Naive thymus-derived CD4-positive, alpha-beta T cell (primary cell): ENCODE data around the gene TAF1B. TPM values are rescaled to one million over a fixed set of nuclear protein-coding genes. Genes with fewer than 3 reads are reported as not detected.

ENCODE experiments used
- ATAC-seq: fragments of 150-1000 bp; cut with Tn5 transposase; 2 replicates; pipeline ENCODE4 v1.10.0; 2021; ENCODE audit warnings: mild to moderate bottlenecking, moderate library complexity
- CTCF ChIA-PET: fragments of 350-600 bp; sonication (Branson Sonifier 250); formaldehyde crosslinking; loops from one replicate; lab custom pipeline; 2021; ENCODE audit warnings: antibody characterized with exemption; lab: Charles Lee
- POLR2A ChIA-PET: fragments of 350-600 bp; sonication (Branson Sonifier 250); formaldehyde crosslinking; loops from one replicate; lab custom pipeline; 2021; ENCODE audit warnings: antibody characterized with exemption, inconsistent platforms; lab: Charles Lee
- DNase-seq, 9 donors: peaks; one replicate each; pipeline versions ENCODE4 v3.0.0 to v3.0.0-alpha.2; 2020 to 2022; ENCODE audit warnings: mixed read lengths in 1 of 9
- H3K27ac ChIP-seq: one replicate; pipeline ENCODE4 v1.7.0; 2013; ENCODE audit warnings: mild to moderate bottlenecking, low read depth, low read length, moderate library complexity
- H3K27me3 ChIP-seq, 2 donors: one replicate each; pipeline ENCODE4 v1.7.0; 2013; ENCODE audit warnings: low read length in 2 of 2, mild to moderate bottlenecking in 2 of 2, moderate library complexity in 2 of 2; ENCODE audit not compliant: control insufficient read depth in 2 of 2, insufficient read depth in 2 of 2
- H3K36me3 ChIP-seq, 3 experiments: 1 replicate in 2 of 3; 2 replicates in 1 of 3; pipeline ENCODE4 v1.7.0; 2013; ENCODE audit warnings: low read length in 3 of 3, mild to moderate bottlenecking in 3 of 3, moderate library complexity in 1 of 3; ENCODE audit not compliant: insufficient read depth in 3 of 3, control insufficient read depth in 2 of 3
- H3K4me1 ChIP-seq, 2 donors: one replicate each; pipeline ENCODE4 v1.7.0; 2013; ENCODE audit warnings: low read length in 2 of 2, mild to moderate bottlenecking in 2 of 2, moderate library complexity in 1 of 2; ENCODE audit not compliant: control insufficient read depth in 2 of 2, insufficient read depth in 2 of 2
- H3K4me3 ChIP-seq: 2 replicates; pipeline ENCODE4 v1.7.0; 2013; ENCODE audit warnings: mild to moderate bottlenecking, low read length
- H3K9me3 ChIP-seq, 3 experiments: 1 replicate in 2 of 3; 2 replicates in 1 of 3; pipeline ENCODE4 v1.7.0; 2013; ENCODE audit warnings: low read length in 3 of 3; ENCODE audit not compliant: control insufficient read depth in 2 of 3
- H3K27ac Mint-ChIP-seq, 9 donors: one replicate each; pipeline ENCODE4 v1.8.0; 2020 to 2022; ENCODE audit warnings: mixed read lengths in 9 of 9, mild to moderate bottlenecking in 8 of 9, moderate library complexity in 5 of 9, inconsistent platforms in 2 of 9
- H3K27me3 Mint-ChIP-seq, 5 donors: one replicate each; pipeline ENCODE4 v1.8.0; 2021 to 2022; ENCODE audit warnings: mixed read lengths in 5 of 5, mild to moderate bottlenecking in 1 of 5
- H3K36me3 Mint-ChIP-seq, 5 donors: one replicate each; pipeline ENCODE4 v1.8.0; 2020 to 2022; ENCODE audit warnings: mixed read lengths in 5 of 5, mild to moderate bottlenecking in 3 of 5, inconsistent platforms in 1 of 5
- H3K4me1 Mint-ChIP-seq, 7 donors: one replicate each; pipeline ENCODE4 v1.8.0; 2020 to 2022; ENCODE audit warnings: mixed read lengths in 7 of 7, mild to moderate bottlenecking in 3 of 7, inconsistent platforms in 1 of 7
- H3K4me3 Mint-ChIP-seq, 10 donors: one replicate each; pipeline ENCODE4 v1.8.0; 2020 to 2022; ENCODE audit warnings: mild to moderate bottlenecking in 10 of 10, mixed read lengths in 10 of 10, moderate library complexity in 6 of 10, inconsistent platforms in 2 of 10
- H3K9me3 Mint-ChIP-seq, 11 donors: one replicate each; pipeline ENCODE4 v1.8.0; 2020 to 2022; ENCODE audit warnings: mixed read lengths in 11 of 11, mild to moderate bottlenecking in 4 of 11, inconsistent platforms in 1 of 11, moderate library complexity in 1 of 11
- intact Hi-C, 2 donors: fragments of 100-400 bp; cut with micrococcal nuclease; formaldehyde crosslinking; loops; one replicate each; pipeline ENCODE4 v1.15.1; 2023
- polyA plus RNA-seq, 2 donors: library from polyadenylated mRNA; unstranded; fragments of 300-500 nt; fragmentation: Illumina TruSeq; gene quantifications; one replicate each; pipeline ENCODE4 v1.2.3, GENCODE V29; 2021
- total RNA-seq, 6 experiments: library from RNA in 5 of 6; stranded (reverse) in 5 of 6; gene quantifications; 1 replicate in 5 of 6; 2 replicates in 1 of 6; pipeline ENCODE4 v1.2.3 and lab custom pipeline; 2021 to 2026

TAF1B gene
- total and polyA plus RNA-seq, 7 experiments from 2014 or later = 7.2 to 28.2 (median 16.0) TPM

DNA sequence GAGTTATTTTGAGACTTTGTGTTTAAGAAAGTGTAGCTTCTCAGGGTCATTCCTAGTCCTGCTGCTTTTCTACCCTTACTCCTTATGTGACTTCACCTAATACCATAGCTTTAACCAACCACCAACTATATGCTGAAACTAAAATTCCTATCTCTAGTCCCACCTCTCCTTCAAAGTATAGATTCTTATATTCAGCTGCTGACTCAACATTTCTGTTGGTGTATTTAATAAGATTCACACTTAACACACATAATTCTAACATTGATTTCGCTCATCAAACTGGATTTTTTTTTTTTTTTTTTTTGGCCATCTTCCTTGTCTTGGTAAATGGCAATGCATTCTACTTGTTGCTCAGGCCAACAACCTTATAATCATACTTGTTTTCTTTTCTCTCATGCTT, 30.1 kb downstream of the TAF1B start:
- Histone ChIP-seq H3K27me3 (no peaks in the 10 kb centered on the region), H3K4me1 (no peaks in the 10 kb centered on the region), H3K4me3 (no peak overlapping the region), H3K27ac (no peak overlapping the region), H3K36me3 (peaks cover 0 to 30% (median 0%) of the 10 kb centered on the region in 3 experiments), H3K9me3 (no peaks in the 10 kb centered on the region)
- H3K27ac Mint-ChIP-seq = peak overlapping the region in 1 of 9 donors; percentile 61
- intact Hi-C loops = no loop called here
- H3K36me3 Mint-ChIP-seq = peaks cover 19 to 67% (median 40%) of the 10 kb centered on the region in 5 donors
- ChIA-PET CTCF (no interaction called here), POLR2A (no interaction called here)
- H3K4me3 Mint-ChIP-seq = no peak overlapping the region
- H3K27me3 Mint-ChIP-seq = no peaks in the 10 kb centered on the region
- no peaks in the 10 kb centered on the region for H3K9me3 Mint-ChIP-seq
- peaks cover 0 to 3% (median 0%) of the 10 kb centered on the region in 7 donors for H3K4me1 Mint-ChIP-seq
- DNase-seq (no peak), ATAC-seq (no peak)

DNA sequence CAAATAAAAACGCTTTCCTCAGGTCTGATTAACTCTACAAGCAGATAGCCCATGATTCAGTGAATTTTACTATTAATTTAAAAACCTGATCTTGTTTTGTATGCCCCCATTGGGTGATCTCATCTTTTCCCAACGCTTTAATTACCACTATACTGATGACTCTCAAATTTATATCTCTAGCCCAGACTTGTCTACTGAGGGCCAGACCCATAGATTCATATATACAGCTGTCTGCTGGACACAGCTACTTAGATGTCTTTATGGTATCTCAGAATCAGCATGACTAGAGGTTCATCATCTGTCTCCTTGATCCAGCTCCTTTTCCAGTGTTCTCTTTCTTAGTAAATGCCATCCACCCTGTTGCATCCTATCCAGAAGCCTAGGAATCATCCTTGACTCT, 33.8 kb downstream of the TAF1B start:
- peak overlapping the region in 1 of 9 donors; percentile 30 for H3K27ac Mint-ChIP-seq
- intact Hi-C loops = no loop called here
- H3K27me3 ChIP-seq = no peaks in the 10 kb centered on the region
- H3K9me3 Mint-ChIP-seq = no peaks in the 10 kb centered on the region
- ATAC-seq (no peak), DNase-seq (no peak)
- H3K27me3 Mint-ChIP-seq = no peaks in the 10 kb centered on the region
- peaks cover 0 to 5% (median 0%) of the 10 kb centered on the region in 7 donors for H3K4me1 Mint-ChIP-seq
- ChIA-PET CTCF (no interaction called here), POLR2A (no interaction called here)
- H3K36me3 Mint-ChIP-seq = peaks cover 23 to 62% (median 38%) of the 10 kb centered on the region in 5 donors
- no peaks in the 10 kb centered on the region for H3K9me3 ChIP-seq
- no peak overlapping the region for H3K4me3 Mint-ChIP-seq
- peaks cover 0 to 30% (median 0%) of the 10 kb centered on the region in 3 experiments for H3K36me3 ChIP-seq
- H3K27ac ChIP-seq = no peak overlapping the region
- H3K4me3 ChIP-seq = no peak overlapping the region
- H3K4me1 ChIP-seq = no peaks in the 10 kb centered on the region

DNA sequence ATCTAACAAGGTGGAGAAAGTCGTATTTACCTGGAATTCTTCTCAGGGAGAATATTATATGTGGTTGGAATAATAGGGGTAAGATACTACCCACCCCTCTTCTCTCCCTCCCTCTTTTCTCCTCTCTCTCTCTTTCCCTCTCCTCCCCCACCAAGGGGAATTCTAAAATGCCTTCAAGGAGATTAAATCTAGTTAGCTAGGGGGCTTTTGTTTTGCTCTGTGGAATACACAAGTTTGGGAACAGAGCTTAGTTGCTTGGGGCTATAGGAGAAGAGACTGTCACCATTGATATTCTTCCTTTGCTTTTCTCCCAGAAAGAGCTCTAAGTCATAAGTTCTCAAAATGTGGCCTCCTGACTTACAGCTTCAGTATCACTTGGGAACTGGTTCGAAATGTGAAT, 34.5 kb downstream of the TAF1B start:
- Histone ChIP-seq H3K9me3 (no peaks in the 10 kb centered on the region), H3K27me3 (no peaks in the 10 kb centered on the region), H3K4me1 (no peaks in the 10 kb centered on the region), H3K36me3 (peaks cover 0 to 30% (median 0%) of the 10 kb centered on the region in 3 experiments), H3K4me3 (no peak overlapping the region), H3K27ac (no peak overlapping the region)
- H3K4me3 Mint-ChIP-seq = no peak overlapping the region
- intact Hi-C loops = no loop called here
- POLR2A ChIA-PET = no interaction called here
- peak overlapping the region in 1 of 9 donors; percentile 30 for H3K27ac Mint-ChIP-seq
- no peak for DNase-seq
- H3K9me3 Mint-ChIP-seq = no peaks in the 10 kb centered on the region
- CTCF ChIA-PET = no interaction called here
- H3K27me3 Mint-ChIP-seq = no peaks in the 10 kb centered on the region
- H3K36me3 Mint-ChIP-seq = peaks cover 23 to 59% (median 39%) of the 10 kb centered on the region in 5 donors
- peaks cover 0 to 5% (median 0%) of the 10 kb centered on the region in 7 donors for H3K4me1 Mint-ChIP-seq
- ATAC-seq = no peak

DNA sequence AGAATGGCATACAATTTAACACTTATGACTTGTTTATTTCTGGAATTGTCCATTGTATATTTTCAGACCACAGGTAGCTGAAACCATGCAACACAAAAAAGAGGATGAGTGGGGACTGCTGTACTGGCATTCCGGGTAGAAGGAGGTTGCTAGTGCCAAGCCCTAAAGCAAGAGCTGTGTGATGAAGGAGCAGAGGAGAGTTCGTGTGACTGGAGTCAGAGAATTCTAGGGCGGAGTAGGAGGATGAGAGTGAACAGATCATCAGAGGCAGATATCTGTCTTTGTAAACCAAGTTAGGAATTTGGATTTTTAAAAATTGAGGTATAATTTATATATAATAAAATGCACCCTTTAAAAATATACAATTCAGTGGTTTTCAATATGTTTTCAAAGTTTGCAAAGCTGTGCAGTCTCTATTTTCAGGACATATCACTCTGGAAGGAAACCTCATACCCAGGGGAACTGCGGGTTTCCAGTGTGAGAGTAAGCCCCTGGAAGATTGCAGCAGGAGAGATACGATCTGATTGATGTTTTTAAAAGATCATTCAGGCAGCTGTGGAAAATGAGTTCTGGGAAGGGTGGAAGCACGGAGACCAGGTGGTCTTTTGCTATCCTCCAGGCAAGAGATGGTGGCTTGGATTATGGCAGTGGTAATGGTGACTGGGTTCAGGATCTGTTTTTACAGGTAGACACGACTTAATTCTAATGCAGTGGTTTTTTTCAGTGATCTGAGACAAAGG, 36.4 kb downstream of the TAF1B start:
- peaks cover 0 to 30% (median 0%) of the 10 kb centered on the region in 3 experiments for H3K36me3 ChIP-seq
- ChIA-PET POLR2A (no interaction called here), CTCF (interaction anchor here (0.6 to 0.8 kb wide), 3 partner anchors 64 to 460 kb away, joined by 3 to 4 read pairs (median 3); no protein-coding TSS in a partner anchor)
- H3K4me1 Mint-ChIP-seq = peaks cover 0 to 3% (median 0%) of the 10 kb centered on the region in 7 donors
- H3K27ac ChIP-seq = no peak overlapping the region
- ATAC-seq (no peak), DNase-seq (no peak)
- no peaks in the 10 kb centered on the region for H3K27me3 Mint-ChIP-seq
- H3K9me3 Mint-ChIP-seq = no peaks in the 10 kb centered on the region
- no peaks in the 10 kb centered on the region for H3K4me1 ChIP-seq
- H3K9me3 ChIP-seq = no peaks in the 10 kb centered on the region
- no peaks in the 10 kb centered on the region for H3K27me3 ChIP-seq
- no peak overlapping the region for H3K4me3 ChIP-seq
- H3K4me3 Mint-ChIP-seq = no peak overlapping the region
- intact Hi-C loops = no loop called here
- H3K27ac Mint-ChIP-seq = peak overlapping the region in 2 of 9 donors; percentile 52 to 54
- peaks cover 16 to 56% (median 37%) of the 10 kb centered on the region in 5 donors for H3K36me3 Mint-ChIP-seq

DNA sequence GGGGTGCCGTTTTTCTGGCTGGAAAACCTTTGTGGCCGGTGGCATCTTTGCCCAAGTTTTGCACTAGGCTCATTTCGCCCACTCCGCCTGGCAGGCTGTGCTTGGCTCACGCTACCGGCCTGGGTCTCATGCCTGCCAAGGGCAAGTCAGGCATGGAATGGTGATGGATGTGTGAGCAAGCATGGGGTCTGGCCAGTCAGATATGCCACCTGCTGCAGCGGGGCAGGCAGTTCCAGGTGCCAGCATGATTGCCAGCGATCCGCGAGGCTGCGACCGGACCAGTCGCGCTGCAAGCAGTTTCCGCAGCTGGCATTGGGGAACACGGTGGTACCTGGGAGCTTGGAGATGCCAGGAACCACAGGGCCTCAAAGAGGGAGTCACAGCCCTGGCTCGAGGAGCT, 40.6 kb downstream of the TAF1B start:
- Mint-ChIP-seq H3K27ac (no peak overlapping the region), H3K9me3 (peaks cover 0 to 25% (median 14%) of the 10 kb centered on the region in 11 donors), H3K4me3 (no peak overlapping the region), H3K36me3 (peaks cover 15 to 64% (median 55%) of the 10 kb centered on the region in 5 donors), H3K27me3 (no peaks in the 10 kb centered on the region), H3K4me1 (peaks cover 0 to 12% (median 7%) of the 10 kb centered on the region in 7 donors)
- POLR2A ChIA-PET = no interaction called here
- no peaks in the 10 kb centered on the region for H3K9me3 ChIP-seq
- CTCF ChIA-PET = no interaction called here
- H3K36me3 ChIP-seq = peaks cover 0 to 17% (median 0%) of the 10 kb centered on the region in 3 experiments
- no peaks in the 10 kb centered on the region for H3K27me3 ChIP-seq
- no peaks in the 10 kb centered on the region for H3K4me1 ChIP-seq
- no peak for ATAC-seq
- no peak for DNase-seq
- H3K4me3 ChIP-seq = no peak overlapping the region
- H3K27ac ChIP-seq = no peak overlapping the region
- intact Hi-C loops = no loop called here

DNA sequence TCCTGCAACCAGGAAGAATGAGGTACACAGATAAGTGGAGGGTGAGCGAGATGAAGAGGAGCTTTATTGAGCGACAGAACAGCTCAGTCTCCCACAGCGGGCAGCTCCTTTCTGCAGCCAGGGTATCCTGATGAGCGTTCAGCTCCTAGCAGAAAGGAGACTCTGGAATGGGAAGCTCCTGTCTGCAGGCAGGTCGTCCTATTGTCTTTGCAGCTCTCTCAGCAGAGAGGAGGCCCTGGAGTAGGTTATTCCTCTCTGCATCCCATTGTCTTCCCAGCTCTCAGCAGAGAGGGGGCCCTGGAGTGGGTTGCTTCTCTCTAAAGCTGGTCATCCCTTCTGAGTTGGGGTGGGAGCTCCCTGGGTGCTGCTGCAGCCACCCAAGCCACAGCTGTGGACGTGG, 41.2 kb downstream of the TAF1B start:
- Mint-ChIP-seq H3K4me1 (peaks cover 2 to 15% (median 7%) of the 10 kb centered on the region in 7 donors), H3K36me3 (peaks cover 18 to 66% (median 57%) of the 10 kb centered on the region in 5 donors), H3K27ac (no peak overlapping the region), H3K27me3 (no peaks in the 10 kb centered on the region), H3K4me3 (no peak overlapping the region), H3K9me3 (peaks cover 0 to 25% (median 14%) of the 10 kb centered on the region in 11 donors)
- intact Hi-C loops = no loop called here
- no peak overlapping the region for H3K27ac ChIP-seq
- no peak overlapping the region for H3K4me3 ChIP-seq
- H3K27me3 ChIP-seq = no peaks in the 10 kb centered on the region
- no peak for DNase-seq
- ChIA-PET POLR2A (interaction anchor here (0.8 kb wide), 1 partner anchor 304 kb away, joined by 3 read pairs; no protein-coding TSS in a partner anchor), CTCF (no interaction called here)
- H3K9me3 ChIP-seq = no peaks in the 10 kb centered on the region
- no peak for ATAC-seq
- peaks cover 0 to 17% (median 0%) of the 10 kb centered on the region in 3 experiments for H3K36me3 ChIP-seq
- H3K4me1 ChIP-seq = no peaks in the 10 kb centered on the region
